ENCODE measurements around the gene RNASEH2B. TPM values are rescaled to one million over a fixed set of nuclear protein-coding genes. Genes with fewer than 3 reads are reported as not detected.

The RNASEH2B gene
- total and polyA plus RNA-seq, 2 of the 13 experiments (the other 11 are each of a cell fraction or from before 2014, with no cell fraction given), result 17.2 to 55.4 TPM

DNA sequence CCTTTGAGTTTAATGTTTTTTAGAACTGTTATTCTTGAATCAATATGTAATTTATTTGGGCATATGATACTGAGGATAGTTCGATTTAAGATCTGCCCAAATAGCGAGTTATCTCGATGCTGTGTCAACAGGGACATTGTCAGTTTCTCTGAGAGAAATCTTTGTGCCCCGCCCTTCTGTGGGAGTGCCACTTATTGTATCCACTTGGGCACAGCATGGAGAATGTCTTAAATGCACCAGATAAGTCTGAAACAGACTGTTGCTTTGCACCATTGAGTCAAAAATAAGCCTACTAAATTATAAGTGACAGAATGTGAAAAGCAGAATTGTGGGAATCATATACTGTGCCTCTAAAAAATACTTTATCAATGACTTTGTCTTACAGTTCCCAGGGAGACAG lies 45.6 kb downstream of the RNASEH2B start (continued):
- no peak for TF ChIP-seq SMARCC2 (IDR thresholded peaks at IDR 0.05)
- no peak for TF ChIP-seq FOXM1 (CRISPR knock-in tag; IDR thresholded peaks at IDR 0.05)
- TF ChIP-seq, protein P1, sequence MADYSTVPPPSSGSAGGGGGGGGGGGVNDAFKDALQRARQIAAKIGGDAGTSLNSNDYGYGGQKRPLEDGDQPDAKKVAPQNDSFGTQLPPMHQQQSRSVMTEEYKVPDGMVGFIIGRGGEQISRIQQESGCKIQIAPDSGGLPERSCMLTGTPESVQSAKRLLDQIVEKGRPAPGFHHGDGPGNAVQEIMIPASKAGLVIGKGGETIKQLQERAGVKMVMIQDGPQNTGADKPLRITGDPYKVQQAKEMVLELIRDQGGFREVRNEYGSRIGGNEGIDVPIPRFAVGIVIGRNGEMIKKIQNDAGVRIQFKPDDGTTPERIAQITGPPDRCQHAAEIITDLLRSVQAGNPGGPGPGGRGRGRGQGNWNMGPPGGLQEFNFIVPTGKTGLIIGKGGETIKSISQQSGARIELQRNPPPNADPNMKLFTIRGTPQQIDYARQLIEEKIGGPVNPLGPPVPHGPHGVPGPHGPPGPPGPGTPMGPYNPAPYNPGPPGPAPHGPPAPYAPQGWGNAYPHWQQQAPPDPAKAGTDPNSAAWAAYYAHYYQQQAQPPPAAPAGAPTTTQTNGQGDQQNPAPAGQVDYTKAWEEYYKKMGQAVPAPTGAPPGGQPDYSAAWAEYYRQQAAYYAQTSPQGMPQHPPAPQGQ (CRISPR knock-in tag; IDR thresholded peaks at IDR 0.05; ENCODE audit: borderline replicate concordance), result no peak
- TF ChIP-seq TP53 (CRISPR knock-in tag; conservative IDR thresholded peaks at IDR 0.05), result no peak
- TF ChIP-seq GTF3A (CRISPR knock-in tag; conservative IDR thresholded peaks at IDR 0.05), result no peak
- no peak for TF ChIP-seq HNRNPK (IDR thresholded peaks at IDR 0.05; ENCODE audit: low read depth, low read length, poor library complexity, severe bottlenecking)
- TF ChIP-seq SIX4 (CRISPR knock-in tag; IDR thresholded peaks at IDR 0.05), result no peak

DNA sequence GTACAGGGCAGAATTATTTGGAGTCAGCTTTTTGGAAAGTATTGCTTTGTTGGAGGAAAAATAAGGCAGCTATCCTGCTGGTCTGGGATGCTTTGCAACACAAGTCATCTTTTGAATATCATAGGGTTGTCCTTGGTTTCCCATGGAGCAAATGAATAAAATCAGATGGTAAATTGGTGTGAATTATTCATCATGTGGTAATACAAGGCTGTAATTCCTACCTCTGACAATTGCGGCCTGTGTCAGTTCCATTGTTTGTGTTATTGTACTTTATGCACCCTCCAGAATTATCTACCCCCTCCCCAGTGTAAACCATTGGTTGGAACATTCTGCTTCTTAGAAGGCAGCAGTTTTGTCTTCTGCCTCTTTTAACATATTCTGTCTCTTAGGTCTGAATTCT lies 46.2 kb downstream of the RNASEH2B start:
- 100% methylated on average over 1 of the region's 1 CpG for WGBS (ENCODE audit: low lambda C conversion rate)
- no peak for FAIRE-seq
- CTCF ChIA-PET (ENCODE audit: low intra/inter-chr PET ratio, low total read pairs), result no interaction called here
- TF ChIP-seq, protein P2, sequence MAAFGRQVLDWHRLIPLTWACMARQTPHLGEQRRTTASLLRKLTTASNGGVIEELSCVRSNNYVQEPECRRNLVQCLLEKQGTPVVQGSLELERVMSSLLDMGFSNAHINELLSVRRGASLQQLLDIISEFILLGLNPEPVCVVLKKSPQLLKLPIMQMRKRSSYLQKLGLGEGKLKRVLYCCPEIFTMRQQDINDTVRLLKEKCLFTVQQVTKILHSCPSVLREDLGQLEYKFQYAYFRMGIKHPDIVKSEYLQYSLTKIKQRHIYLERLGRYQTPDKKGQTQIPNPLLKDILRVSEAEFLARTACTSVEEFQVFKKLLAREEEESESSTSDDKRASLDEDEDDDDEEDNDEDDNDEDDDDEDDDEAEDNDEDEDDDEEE (CRISPR knock-in tag; IDR thresholded peaks at IDR 0.05), result no peak
- TF ChIP-seq ZFP62 (CRISPR knock-in tag; IDR thresholded peaks at IDR 0.05), result no peak
- TF ChIP-seq, protein P3, sequence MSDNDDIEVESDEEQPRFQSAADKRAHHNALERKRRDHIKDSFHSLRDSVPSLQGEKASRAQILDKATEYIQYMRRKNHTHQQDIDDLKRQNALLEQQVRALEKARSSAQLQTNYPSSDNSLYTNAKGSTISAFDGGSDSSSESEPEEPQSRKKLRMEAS (IDR thresholded peaks at IDR 0.05), result no peak
- TF ChIP-seq, protein P4, sequence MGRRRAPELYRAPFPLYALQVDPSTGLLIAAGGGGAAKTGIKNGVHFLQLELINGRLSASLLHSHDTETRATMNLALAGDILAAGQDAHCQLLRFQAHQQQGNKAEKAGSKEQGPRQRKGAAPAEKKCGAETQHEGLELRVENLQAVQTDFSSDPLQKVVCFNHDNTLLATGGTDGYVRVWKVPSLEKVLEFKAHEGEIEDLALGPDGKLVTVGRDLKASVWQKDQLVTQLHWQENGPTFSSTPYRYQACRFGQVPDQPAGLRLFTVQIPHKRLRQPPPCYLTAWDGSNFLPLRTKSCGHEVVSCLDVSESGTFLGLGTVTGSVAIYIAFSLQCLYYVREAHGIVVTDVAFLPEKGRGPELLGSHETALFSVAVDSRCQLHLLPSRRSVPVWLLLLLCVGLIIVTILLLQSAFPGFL (CRISPR knock-in tag; IDR thresholded peaks at IDR 0.05), result no peak
- TF ChIP-seq, protein P5, sequence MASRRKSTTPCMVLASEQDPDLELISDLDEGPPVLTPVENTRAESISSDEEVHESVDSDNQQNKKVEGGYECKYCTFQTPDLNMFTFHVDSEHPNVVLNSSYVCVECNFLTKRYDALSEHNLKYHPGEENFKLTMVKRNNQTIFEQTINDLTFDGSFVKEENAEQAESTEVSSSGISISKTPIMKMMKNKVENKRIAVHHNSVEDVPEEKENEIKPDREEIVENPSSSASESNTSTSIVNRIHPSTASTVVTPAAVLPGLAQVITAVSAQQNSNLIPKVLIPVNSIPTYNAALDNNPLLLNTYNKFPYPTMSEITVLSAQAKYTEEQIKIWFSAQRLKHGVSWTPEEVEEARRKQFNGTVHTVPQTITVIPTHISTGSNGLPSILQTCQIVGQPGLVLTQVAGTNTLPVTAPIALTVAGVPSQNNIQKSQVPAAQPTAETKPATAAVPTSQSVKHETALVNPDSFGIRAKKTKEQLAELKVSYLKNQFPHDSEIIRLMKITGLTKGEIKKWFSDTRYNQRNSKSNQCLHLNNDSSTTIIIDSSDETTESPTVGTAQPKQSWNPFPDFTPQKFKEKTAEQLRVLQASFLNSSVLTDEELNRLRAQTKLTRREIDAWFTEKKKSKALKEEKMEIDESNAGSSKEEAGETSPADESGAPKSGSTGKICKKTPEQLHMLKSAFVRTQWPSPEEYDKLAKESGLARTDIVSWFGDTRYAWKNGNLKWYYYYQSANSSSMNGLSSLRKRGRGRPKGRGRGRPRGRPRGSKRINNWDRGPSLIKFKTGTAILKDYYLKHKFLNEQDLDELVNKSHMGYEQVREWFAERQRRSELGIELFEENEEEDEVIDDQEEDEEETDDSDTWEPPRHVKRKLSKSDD (CRISPR knock-in tag; IDR thresholded peaks at IDR 0.05; ENCODE audit: low read depth), result no peak
- TF ChIP-seq, protein P6, sequence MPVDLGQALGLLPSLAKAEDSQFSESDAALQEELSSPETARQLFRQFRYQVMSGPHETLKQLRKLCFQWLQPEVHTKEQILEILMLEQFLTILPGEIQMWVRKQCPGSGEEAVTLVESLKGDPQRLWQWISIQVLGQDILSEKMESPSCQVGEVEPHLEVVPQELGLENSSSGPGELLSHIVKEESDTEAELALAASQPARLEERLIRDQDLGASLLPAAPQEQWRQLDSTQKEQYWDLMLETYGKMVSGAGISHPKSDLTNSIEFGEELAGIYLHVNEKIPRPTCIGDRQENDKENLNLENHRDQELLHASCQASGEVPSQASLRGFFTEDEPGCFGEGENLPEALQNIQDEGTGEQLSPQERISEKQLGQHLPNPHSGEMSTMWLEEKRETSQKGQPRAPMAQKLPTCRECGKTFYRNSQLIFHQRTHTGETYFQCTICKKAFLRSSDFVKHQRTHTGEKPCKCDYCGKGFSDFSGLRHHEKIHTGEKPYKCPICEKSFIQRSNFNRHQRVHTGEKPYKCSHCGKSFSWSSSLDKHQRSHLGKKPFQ (CRISPR knock-in tag; IDR thresholded peaks at IDR 0.05; ENCODE audit: insufficient replicate concordance), result no peak

More for the DNA sequence above, 46.2 kb downstream of the RNASEH2B start:
- H2AFZ ChIP-seq (ENCODE audit: low read length), result no peak overlapping the region
- H3K4me3 ChIP-seq (replicated peaks in 1 of 3; ENCODE audit: insufficient read depth in 1 of 3, low read depth in 2 of 3, low read length in 3 of 3), result no peak overlapping the region
- ATAC-seq (no peak), DNase-seq (ENCODE audit: low spot score) (no peak)
- H4K20me1 ChIP-seq (ENCODE audit: insufficient read depth, low read length), result no peaks in the 10 kb centered on the region
- 0 out of 5 replicates have a peak, but pooled peaks cover 0 to 2% of the 10 kb centered on the region in 2 experiments for H3K36me3 ChIP-seq (replicated peaks in 1 of 2; ENCODE audit: control insufficient read depth in 1 of 2, insufficient read depth in 2 of 2, low read length in 2 of 2)
- POLR2A ChIA-PET, result no interaction called here
- H3K4me2 ChIP-seq (ENCODE audit: low read depth, low read length), result no peak overlapping the region
- intact Hi-C loops (cut with micrococcal nuclease; ENCODE audit: unreplicated experiment), result no loop called here
- H3K9ac ChIP-seq (ENCODE audit: insufficient read depth, low read depth, low read length), result no peak overlapping the region
- H3K79me2 ChIP-seq (ENCODE audit: insufficient read depth, low read length), result no peaks in the 10 kb centered on the region
- no peaks in the 10 kb centered on the region for H3K9me3 ChIP-seq (ENCODE audit: low read length)
- H3K27me3 ChIP-seq (ENCODE audit: control insufficient read depth in 1 of 2, insufficient read depth in 2 of 2, low read length in 2 of 2), result no peaks in the 10 kb centered on the region
- BruUV-seq (replicated peaks), result no TSS peak
- no peak overlapping the region for H3K27ac ChIP-seq (ENCODE audit: extremely low read length, insufficient read depth, low read length)
- no peaks in the 10 kb centered on the region for H3K4me1 ChIP-seq (ENCODE audit: insufficient read depth, low read length)
- in situ Hi-C loops (cut with HindIII; ENCODE audit: extremely low pct_ligation_motif_present, low pct_unique_long_range_greater_than_20kb), result no loop called here
